ENCODE results near the gene IMPA2.
"Not testable (repeated sequence)": the region's sequence is repeated elsewhere in the genome, so short reads cannot be mapped to it uniquely, and the experiment has no call there.

The IMPA2 gene

DNA sequence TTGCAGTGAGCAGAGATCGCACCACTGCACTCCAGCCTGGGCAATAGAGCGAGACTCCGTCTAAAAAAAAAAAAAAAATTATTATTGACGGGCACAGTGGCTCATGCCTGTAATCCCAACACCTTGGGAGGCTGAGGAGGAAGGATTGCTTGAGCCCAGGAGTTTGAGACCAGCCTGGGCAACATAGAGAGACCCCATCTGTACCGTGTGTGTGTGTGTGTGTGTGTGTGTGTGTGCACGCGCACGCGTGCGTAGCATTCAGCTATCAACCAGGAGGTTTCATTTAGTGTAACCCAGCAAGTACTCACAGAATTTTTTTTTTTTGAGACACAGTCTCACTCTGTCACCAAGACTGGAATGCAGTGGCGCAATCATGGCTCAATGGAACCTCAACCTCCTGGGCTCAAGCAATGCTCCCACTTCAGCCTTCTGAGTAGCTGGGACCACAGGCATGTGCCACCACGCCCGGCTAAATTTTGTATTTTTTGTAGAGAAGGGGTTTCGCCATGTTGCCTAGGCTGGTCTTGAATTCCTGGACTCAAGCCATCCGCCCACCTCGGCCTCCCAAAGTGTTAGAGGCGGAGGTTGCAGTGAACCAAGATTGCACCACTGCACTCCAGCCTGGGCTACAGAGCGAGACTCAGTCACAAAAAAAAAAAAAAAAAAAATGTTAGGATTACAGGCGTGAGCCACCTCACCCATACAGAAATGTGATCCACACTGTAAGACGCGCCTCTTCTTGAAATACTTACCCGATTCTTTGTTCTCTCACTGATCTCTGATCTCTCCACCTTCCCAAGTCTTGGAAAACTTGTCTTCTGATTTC is 35.3 kb upstream of the IMPA2 start:
- not testable (repeated sequence) for H3K27me3 ChIP-seq (replicated peaks in 2 of 5; ENCODE audit: control insufficient read depth in 4 of 5, insufficient read depth in 5 of 5, low read length in 4 of 5); H3K9me3 ChIP-seq (ENCODE audit: control extremely low read depth in 1 of 5, control insufficient read depth in 4 of 5, insufficient read depth in 2 of 5, low read depth in 1 of 5, low read length in 4 of 5); H3K36me3 ChIP-seq (ENCODE audit: control insufficient read depth in 4 of 4, insufficient read depth in 4 of 4, low read length in 3 of 4); DNase-seq
- CTCF ChIA-PET = interaction anchor here (1.0 to 22.6 kb wide), 6 partner anchors 8 to 94 kb away, joined by 3 to 667 read pairs (median 11); partner anchors contain the start of gene IMPA2
- Histone ChIP-seq H3K4me1 (ENCODE audit: control extremely low read depth in 1 of 4, control insufficient read depth in 4 of 4, insufficient read depth in 4 of 4, low read length in 3 of 4) (peaks cover 4 to 33% (median 21%) of the 10 kb centered on the region in 4 experiments), H3K27ac (ENCODE audit: insufficient read depth in 1 of 2, low read depth in 1 of 2, low read length in 2 of 2, poor library complexity in 1 of 2, severe bottlenecking in 2 of 2) (peak overlapping the region; percentile 88 to 94), H3K4me3 (ENCODE audit: control insufficient read depth in 1 of 7, extremely low read depth in 1 of 7, insufficient read depth in 4 of 7, low read depth in 2 of 7, low read length in 6 of 7) (peak overlapping the region in 1 of 7 experiments; percentile 73)
- POLR2A ChIA-PET = interaction anchor here (0.6 to 1.2 kb wide), 3 partner anchors 19 to 48 kb away, joined by 3 to 5 read pairs (median 4); no protein-coding TSS in a partner anchor
- WGBS (ENCODE audit: insufficient coverage) = 95% methylated on average over 16 of the region's 22 CpGs

- Histone ChIP-seq H3K9me3 (ENCODE audit: control extremely low read depth in 1 of 5, control insufficient read depth in 4 of 5, insufficient read depth in 2 of 5, low read depth in 1 of 5, low read length in 4 of 5) (no peaks in the 10 kb centered on the region), H3K4me3 (ENCODE audit: control insufficient read depth in 1 of 7, extremely low read depth in 1 of 7, insufficient read depth in 4 of 7, low read depth in 2 of 7, low read length in 6 of 7) (peak overlapping the region in 6 of 7 experiments; percentile 2 to 81 (median 71)), H3K4me1 (ENCODE audit: control extremely low read depth in 1 of 4, control insufficient read depth in 4 of 4, insufficient read depth in 4 of 4, low read length in 3 of 4) (peaks cover 4 to 33% (median 21%) of the 10 kb centered on the region in 4 experiments), H3K27me3 (replicated peaks in 2 of 5; ENCODE audit: control insufficient read depth in 4 of 5, insufficient read depth in 5 of 5, low read length in 4 of 5) (no peaks in the 10 kb centered on the region), H3K36me3 (ENCODE audit: control insufficient read depth in 4 of 4, insufficient read depth in 4 of 4, low read length in 3 of 4) (no peaks in the 10 kb centered on the region), H3K27ac (ENCODE audit: insufficient read depth in 1 of 2, low read depth in 1 of 2, low read length in 2 of 2, poor library complexity in 1 of 2, severe bottlenecking in 2 of 2) (peak overlapping the region; percentile 88 to 94)
- peak; percentile 39 to 73 (median 59) for DNase-seq
- POLR2A ChIA-PET = interaction anchor here (0.6 to 1.4 kb wide), 5 partner anchors 19 to 63 kb away, joined by 3 to 8 read pairs (median 4); partner anchors contain the start of gene IMPA2
- WGBS (ENCODE audit: insufficient coverage) = 50% methylated on average over 2 of the region's 3 CpGs
- CTCF ChIA-PET = interaction anchor here (1.0 to 22.6 kb wide), 5 partner anchors 9 to 93 kb away, joined by 3 to 667 read pairs (median 15); partner anchors contain the start of gene IMPA2
Measured at GRCh38 chr18:11946756-11947155, 34.6 kb upstream of the IMPA2 start.

DNA sequence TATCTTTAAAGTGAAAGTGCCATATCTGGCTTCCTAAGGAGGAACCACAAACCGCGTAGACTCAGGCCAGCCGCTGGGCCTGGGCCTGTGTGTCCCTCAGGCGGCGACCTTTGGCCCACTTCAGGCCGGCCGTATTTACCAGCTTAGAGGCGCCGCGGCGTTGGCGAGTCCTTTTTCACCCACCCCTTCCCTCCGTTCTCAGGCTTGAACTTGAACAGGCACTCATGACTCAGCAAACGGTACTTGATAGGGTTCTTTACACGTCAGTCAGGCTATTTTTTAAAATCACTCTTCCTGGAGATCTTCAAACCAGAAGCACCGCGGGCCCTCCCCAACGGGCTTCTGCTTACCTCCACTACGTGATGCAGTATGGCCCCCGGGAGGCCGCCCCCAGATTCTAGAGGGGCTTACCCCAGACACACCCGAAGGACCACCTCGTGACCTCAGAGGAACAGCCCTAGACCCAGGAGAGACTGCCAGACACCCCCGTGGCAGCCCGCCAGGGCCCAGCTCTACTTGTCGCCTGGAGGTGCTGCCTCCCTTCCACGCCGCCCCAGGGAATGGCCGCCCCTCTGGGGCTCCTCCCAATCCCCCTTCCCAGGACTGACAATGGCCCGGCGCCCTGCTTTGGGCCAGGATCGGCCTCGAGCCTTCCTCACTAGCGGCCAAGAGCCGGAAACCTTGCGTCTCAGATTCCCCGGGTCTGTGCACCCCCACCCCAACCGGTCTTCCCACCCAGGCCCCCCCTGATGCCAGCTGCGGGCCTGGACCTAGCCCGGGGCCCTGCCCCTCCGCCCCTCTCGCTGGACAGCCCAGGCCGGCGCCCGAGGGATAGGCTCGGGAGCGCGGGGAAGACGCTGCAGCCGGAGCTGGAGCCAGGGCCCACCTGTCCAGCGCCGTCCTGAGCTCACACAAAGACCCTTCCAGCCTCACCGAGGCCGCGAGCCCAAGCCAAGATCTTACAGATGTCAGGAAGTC is 33.8 kb upstream of the IMPA2 start:
- H3K9me3 ChIP-seq (ENCODE audit: control extremely low read depth in 1 of 5, control insufficient read depth in 4 of 5, insufficient read depth in 2 of 5, low read depth in 1 of 5, low read length in 4 of 5) = no peaks in the 10 kb centered on the region
- WGBS (ENCODE audit: insufficient coverage) = under 1% methylated on average over 35 of the region's 55 CpGs
- peak overlapping the region; percentile 62 to 81 (median 69) for H3K4me3 ChIP-seq (ENCODE audit: control insufficient read depth in 1 of 7, extremely low read depth in 1 of 7, insufficient read depth in 4 of 7, low read depth in 2 of 7, low read length in 6 of 7)
- no peaks in the 10 kb centered on the region for H3K36me3 ChIP-seq (ENCODE audit: control insufficient read depth in 4 of 4, insufficient read depth in 4 of 4, low read length in 3 of 4)
- peak; percentile 96 to 99 (median 98) for DNase-seq
- peaks cover 4 to 33% (median 21%) of the 10 kb centered on the region in 4 experiments for H3K4me1 ChIP-seq (ENCODE audit: control extremely low read depth in 1 of 4, control insufficient read depth in 4 of 4, insufficient read depth in 4 of 4, low read length in 3 of 4)
- peak overlapping the region; percentile 88 to 94 for H3K27ac ChIP-seq (ENCODE audit: insufficient read depth in 1 of 2, low read depth in 1 of 2, low read length in 2 of 2, poor library complexity in 1 of 2, severe bottlenecking in 2 of 2)
- CTCF ChIA-PET = interaction anchor here (0.7 to 22.6 kb wide), 6 partner anchors 10 to 92 kb away, joined by 3 to 667 read pairs (median 10); partner anchors contain the start of gene IMPA2
- no peaks in the 10 kb centered on the region for H3K27me3 ChIP-seq (replicated peaks in 2 of 5; ENCODE audit: control insufficient read depth in 4 of 5, insufficient read depth in 5 of 5, low read length in 4 of 5)
- POLR2A ChIA-PET = interaction anchor here (0.6 to 1.4 kb wide), 6 partner anchors 33 to 62 kb away, joined by 3 to 8 read pairs (median 3); partner anchors contain the start of gene IMPA2

DNA sequence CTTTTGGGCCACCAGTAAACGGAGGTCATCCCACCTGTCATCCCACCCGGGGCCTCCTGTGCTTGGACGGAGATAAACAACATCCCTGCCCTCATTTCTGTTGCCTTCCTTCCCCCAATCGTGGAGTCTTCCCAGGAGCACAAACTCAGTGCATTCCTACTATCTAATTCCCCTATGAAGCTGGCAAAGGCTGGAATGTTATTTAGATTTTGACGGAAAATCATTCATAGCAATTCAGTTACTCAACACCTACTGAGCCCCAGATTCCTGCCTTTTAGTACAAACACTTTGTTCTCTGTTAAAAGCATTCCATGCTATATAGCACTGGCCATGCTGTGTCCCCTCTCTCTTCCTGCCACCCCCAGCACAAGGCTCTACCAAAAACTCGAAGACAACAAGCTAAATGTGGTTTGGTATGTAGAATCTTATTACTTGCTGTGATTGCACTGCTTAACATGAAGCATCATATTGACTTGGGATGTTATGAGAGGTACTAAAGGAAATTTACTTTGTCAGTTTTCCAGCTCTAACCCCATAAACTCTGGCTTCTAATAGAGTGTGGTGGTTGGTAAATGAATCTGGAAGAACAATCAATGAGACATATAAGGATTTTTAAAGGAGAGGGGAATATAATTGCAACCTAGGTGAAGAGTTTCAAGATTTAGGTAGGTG is 32.3 kb upstream of the IMPA2 start:
- WGBS (ENCODE audit: insufficient coverage) = 94% methylated on average over 4 of the region's 6 CpGs
- ChIA-PET CTCF (interaction anchor here (1.8 to 22.6 kb wide), 6 partner anchors 10 to 47 kb away, joined by 4 to 667 read pairs (median 5); partner anchors contain the start of gene IMPA2), POLR2A (no interaction called here)
- H3K36me3 ChIP-seq (ENCODE audit: control insufficient read depth in 4 of 4, insufficient read depth in 4 of 4, low read length in 3 of 4) = no peaks in the 10 kb centered on the region
- H3K9me3 ChIP-seq (ENCODE audit: control extremely low read depth in 1 of 5, control insufficient read depth in 4 of 5, insufficient read depth in 2 of 5, low read depth in 1 of 5, low read length in 4 of 5) = no peaks in the 10 kb centered on the region
- no peaks in the 10 kb centered on the region for H3K27me3 ChIP-seq (replicated peaks in 2 of 5; ENCODE audit: control insufficient read depth in 4 of 5, insufficient read depth in 5 of 5, low read length in 4 of 5)
- DNase-seq = no peak
- H3K27ac ChIP-seq (ENCODE audit: insufficient read depth in 1 of 2, low read depth in 1 of 2, low read length in 2 of 2, poor library complexity in 1 of 2, severe bottlenecking in 2 of 2) = no peak overlapping the region
- H3K4me3 ChIP-seq (ENCODE audit: control insufficient read depth in 1 of 7, extremely low read depth in 1 of 7, insufficient read depth in 4 of 7, low read depth in 2 of 7, low read length in 6 of 7) = no peak overlapping the region
- peaks cover 4 to 33% (median 21%) of the 10 kb centered on the region in 4 experiments for H3K4me1 ChIP-seq (ENCODE audit: control extremely low read depth in 1 of 4, control insufficient read depth in 4 of 4, insufficient read depth in 4 of 4, low read length in 3 of 4)

- H3K4me3 ChIP-seq (ENCODE audit: control insufficient read depth in 1 of 7, extremely low read depth in 1 of 7, insufficient read depth in 4 of 7, low read depth in 2 of 7, low read length in 6 of 7) = no peak overlapping the region
- WGBS (ENCODE audit: insufficient coverage) = 88% methylated on average over 3 of the region's 5 CpGs
- no peak for DNase-seq
- CTCF ChIA-PET = interaction anchor here (1.1 to 22.6 kb wide), 6 partner anchors 10 to 46 kb away, joined by 3 to 667 read pairs (median 5); no protein-coding TSS in a partner anchor
- H3K36me3 ChIP-seq (ENCODE audit: control insufficient read depth in 4 of 4, insufficient read depth in 4 of 4, low read length in 3 of 4) = no peaks in the 10 kb centered on the region
- POLR2A ChIA-PET = no interaction called here
- no peaks in the 10 kb centered on the region for H3K27me3 ChIP-seq (replicated peaks in 2 of 5; ENCODE audit: control insufficient read depth in 4 of 5, insufficient read depth in 5 of 5, low read length in 4 of 5)
- H3K4me1 ChIP-seq (ENCODE audit: control extremely low read depth in 1 of 4, control insufficient read depth in 4 of 4, insufficient read depth in 4 of 4, low read length in 3 of 4) = peaks cover 7 to 35% (median 26%) of the 10 kb centered on the region in 4 experiments
- H3K27ac ChIP-seq (ENCODE audit: insufficient read depth in 1 of 2, low read depth in 1 of 2, low read length in 2 of 2, poor library complexity in 1 of 2, severe bottlenecking in 2 of 2) = no peak overlapping the region
- H3K9me3 ChIP-seq (ENCODE audit: control extremely low read depth in 1 of 5, control insufficient read depth in 4 of 5, insufficient read depth in 2 of 5, low read depth in 1 of 5, low read length in 4 of 5) = no peaks in the 10 kb centered on the region
Measured at GRCh38 chr18:11950824-11951223, 30.5 kb upstream of the IMPA2 start.

GRCh38 chr18:11951390-11951851 is 29.9 kb upstream of the IMPA2 start:
- Histone ChIP-seq H3K4me3 (ENCODE audit: control insufficient read depth in 1 of 7, extremely low read depth in 1 of 7, insufficient read depth in 4 of 7, low read depth in 2 of 7, low read length in 6 of 7) (no peak overlapping the region), H3K27ac (ENCODE audit: insufficient read depth in 1 of 2, low read depth in 1 of 2, low read length in 2 of 2, poor library complexity in 1 of 2, severe bottlenecking in 2 of 2) (no peak overlapping the region), H3K4me1 (ENCODE audit: control extremely low read depth in 1 of 4, control insufficient read depth in 4 of 4, insufficient read depth in 4 of 4, low read length in 3 of 4) (peaks cover 7 to 29% (median 21%) of the 10 kb centered on the region in 4 experiments), H3K36me3 (ENCODE audit: control insufficient read depth in 4 of 4, insufficient read depth in 4 of 4, low read length in 3 of 4) (no peaks in the 10 kb centered on the region), H3K9me3 (ENCODE audit: control extremely low read depth in 1 of 5, control insufficient read depth in 4 of 5, insufficient read depth in 2 of 5, low read depth in 1 of 5, low read length in 4 of 5) (peaks cover 0 to 2% (median 0%) of the 10 kb centered on the region in 5 experiments), H3K27me3 (replicated peaks in 2 of 5; ENCODE audit: control insufficient read depth in 4 of 5, insufficient read depth in 5 of 5, low read length in 4 of 5) (no peaks in the 10 kb centered on the region)
- WGBS (ENCODE audit: insufficient coverage) = 90% methylated on average over 6 of the region's 9 CpGs
- CTCF ChIA-PET = interaction anchor here (1.1 to 22.6 kb wide), 3 partner anchors 13 to 45 kb away, joined by 3 to 667 read pairs (median 11); no protein-coding TSS in a partner anchor
- POLR2A ChIA-PET = no interaction called here
- DNase-seq = no peak

All from common myeloid progenitor, CD34-positive (primary cell).